GM12878 (cell line): ENCODE results near the gene PPM1A. TPM values are rescaled to one million over a fixed set of nuclear protein-coding genes. Genes with fewer than 3 reads are reported as not detected.
A peak's percentile ranks its signal among the peaks of the same experiment; 100 is the strongest.

ENCODE experiments used
- ATF7 ChIP-seq: fragments of 450-650 bp; IDR thresholded peaks from 2 replicates; pipeline ENCODE4 v1.6.1; 2016; ENCODE audit warnings: low read depth, mild to moderate bottlenecking
- BCL11A ChIP-seq: IDR thresholded peaks from 2 replicates; pipeline ENCODE4 v1.6.1; 2011; ENCODE audit warnings: low read depth, low read length
- BHLHE40 ChIP-seq, 2 experiments: fragments of 450-650 bp in 1 of 2; IDR thresholded peaks; 2 replicates each; pipeline ENCODE4 v1.6.1; 2011 to 2017; ENCODE audit warnings: low read depth in 2 of 2, borderline replicate concordance in 1 of 2, improper control_type of control experiment in 1 of 2, low read length in 1 of 2, mild to moderate bottlenecking in 1 of 2
- BMI1 ChIP-seq: fragments of 450-650 bp; IDR thresholded peaks from 2 replicates; pipeline ENCODE4 v1.6.1; 2016; ENCODE audit warnings: mild to moderate bottlenecking, moderate library complexity, borderline replicate concordance
- BRCA1 ChIP-seq: IDR thresholded peaks from 2 replicates; pipeline ENCODE4 v1.6.1; 2011; ENCODE audit warnings: low read depth, low read length, improper control_type of control experiment
- CEBPB ChIP-seq, 2 experiments: fragments of 150-350 bp in 1 of 2; IDR thresholded peaks; 2 replicates each; pipeline ENCODE4 v1.6.1; 2012 to 2014; ENCODE audit warnings: low read depth in 2 of 2, low read length in 2 of 2, borderline replicate concordance in 1 of 2, inconsistent platforms in 1 of 2
- CHD1 ChIP-seq: IDR thresholded peaks from 2 replicates; pipeline ENCODE4 v1.6.1; 2012; ENCODE audit warnings: low read depth, low read length, improper control_type of control experiment
- CHD2 ChIP-seq: IDR thresholded peaks from 2 replicates; pipeline ENCODE4 v1.6.1; 2011; ENCODE audit warnings: low read depth, low read length, improper control_type of control experiment, borderline replicate concordance
- FOXK2 ChIP-seq: fragments of 450-650 bp; IDR thresholded peaks from 2 replicates; pipeline ENCODE4 v1.6.1; 2017; ENCODE audit warnings: mild to moderate bottlenecking, moderate library complexity
- FOXM1 ChIP-seq: IDR thresholded peaks from 2 replicates; pipeline ENCODE4 v1.6.1; 2012; ENCODE audit warnings: low read depth, mild to moderate bottlenecking, inconsistent platforms, low read length, moderate library complexity
- MTA3 ChIP-seq: IDR thresholded peaks from 2 replicates; pipeline ENCODE4 v1.6.1; 2012; ENCODE audit warnings: low read length, inconsistent platforms, borderline replicate concordance
- MXI1 ChIP-seq: fragments of 150-350 bp; IDR thresholded peaks from 2 replicates; pipeline ENCODE4 v1.6.1; 2011; ENCODE audit warnings: low read depth, mild to moderate bottlenecking, inconsistent platforms, low read length, improper control_type of control experiment
- PAX5 ChIP-seq: IDR thresholded peaks from 2 replicates; pipeline ENCODE4 v1.6.1; 2011; ENCODE audit warnings: low read depth, low read length, borderline replicate concordance
- POU2F2 ChIP-seq: IDR thresholded peaks from 3 replicates; pipeline ENCODE4 v1.6.1; 2011; ENCODE audit warnings: low read depth, mild to moderate bottlenecking, low read length, borderline replicate concordance
- RAD21 ChIP-seq: IDR thresholded peaks from 2 replicates; pipeline ENCODE4 v1.6.1; 2011; ENCODE audit warnings: mild to moderate bottlenecking, low read depth, low read length, moderate library complexity; ENCODE audit not compliant: insufficient read depth
- TCF7 ChIP-seq: IDR thresholded peaks from 2 replicates; pipeline ENCODE4 v1.6.1; 2014; ENCODE audit warnings: antibody characterized with exemption, borderline replicate concordance
- polyA plus RNA-seq, 11 experiments: library from polyadenylated mRNA; depleted of rRNA in 4 of 11; unstranded in 6 of 11; stranded (reverse) in 5 of 11; fragments of >200 nt; fragmentation: Nextera tagmentation in 4 of 11; fragmentation: Illumina TruSeq in 1 of 11; extraction: Ambion mirVana in 4 of 11; extraction: Trizol in 1 of 11; gene quantifications; 1 replicate in 1 of 11; 2 replicates in 10 of 11; pipeline versions ENCODE4 v1.2.1 to v1.2.3, GENCODE V29; 2011 to 2016; ENCODE audit warnings: inconsistent platforms in 2 of 11, missing spikeins in 2 of 11, low read depth in 1 of 11
- total RNA-seq, 4 experiments: library from RNA; depleted of rRNA in 3 of 4; stranded (reverse); fragments of >200 nt in 3 of 4; fragmentation: Illumina TruSeq in 1 of 4; extraction: Trizol in 1 of 4; gene quantifications; 2 replicates each; pipeline versions ENCODE4 v1.2.1 to v1.2.3, GENCODE V29; 2013 to 2021
- TF ChIP-seq, protein P1 (sequence below): fragments of 450-650 bp; IDR thresholded peaks from 2 replicates; pipeline ENCODE4 v1.6.1; 2018; ENCODE audit warnings: borderline replicate concordance, mild to moderate bottlenecking; ENCODE audit not compliant: partially characterized antibody
- TF ChIP-seq, protein P2 (sequence below): fragments of 150-350 bp; IDR thresholded peaks from 2 replicates; pipeline ENCODE4 v1.6.1; 2014; ENCODE audit warnings: mild to moderate bottlenecking, low read depth, low read length
- TF ChIP-seq, protein P3 (sequence below): IDR thresholded peaks from 2 replicates; pipeline ENCODE4 v1.6.1; 2011; ENCODE audit warnings: mild to moderate bottlenecking, low read depth, low read length, moderate library complexity; ENCODE audit not compliant: insufficient replicate concordance
- TF ChIP-seq, protein P4 (sequence below): fragments of 450-650 bp; formaldehyde crosslinking; IDR thresholded peaks from 2 replicates; pipeline ENCODE4 v1.4.0; 2020; ENCODE audit warnings: mild to moderate bottlenecking, moderate library complexity

The PPM1A gene
- total and polyA plus RNA-seq, 10 of the 15 experiments (the other 5 are each of a cell fraction or from before 2014, with no cell fraction given), result 16.8 to 124 (median 47.0) TPM

DNA sequence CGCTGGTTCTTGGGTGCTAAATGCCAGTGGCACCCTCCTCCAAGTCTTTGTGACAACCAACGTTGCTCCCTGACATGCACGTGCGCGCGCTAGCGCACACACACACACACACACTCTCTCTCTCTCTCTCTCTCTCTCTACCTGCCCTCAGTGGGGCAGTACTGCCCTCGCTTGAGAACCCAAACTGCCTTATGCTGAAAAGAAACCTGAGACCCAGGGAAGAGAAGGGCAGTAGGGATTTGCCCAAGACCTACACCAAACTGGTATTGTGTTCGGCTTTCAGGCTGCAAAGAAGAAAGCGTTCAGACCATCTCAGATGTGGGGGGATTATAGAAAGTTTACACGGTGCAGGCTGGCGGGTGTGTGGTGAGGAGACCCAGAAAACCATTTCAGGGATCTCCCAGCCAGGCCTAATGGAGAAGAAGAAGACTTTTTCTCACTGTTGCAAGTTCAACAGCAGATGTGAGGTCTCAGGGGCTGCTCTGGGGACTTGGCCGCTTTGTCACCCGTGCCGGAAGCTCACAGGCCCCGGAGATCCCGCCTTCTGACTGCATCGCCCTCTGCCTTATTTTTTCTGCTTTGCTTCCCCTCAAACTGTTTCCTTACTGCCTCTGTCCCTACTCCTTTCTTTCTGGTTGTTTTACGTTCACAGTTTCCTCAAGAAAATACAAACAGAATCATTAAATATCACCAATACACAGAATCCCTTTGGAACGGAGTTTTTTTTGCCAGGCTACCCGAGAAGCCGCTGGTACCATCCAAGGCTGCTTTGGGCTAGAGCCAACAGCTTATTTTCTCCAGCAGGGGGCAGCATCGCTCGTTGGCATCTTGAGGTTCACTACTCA lies 82.4 kb downstream of the PPM1A start (continued):
- TF ChIP-seq, protein P1, sequence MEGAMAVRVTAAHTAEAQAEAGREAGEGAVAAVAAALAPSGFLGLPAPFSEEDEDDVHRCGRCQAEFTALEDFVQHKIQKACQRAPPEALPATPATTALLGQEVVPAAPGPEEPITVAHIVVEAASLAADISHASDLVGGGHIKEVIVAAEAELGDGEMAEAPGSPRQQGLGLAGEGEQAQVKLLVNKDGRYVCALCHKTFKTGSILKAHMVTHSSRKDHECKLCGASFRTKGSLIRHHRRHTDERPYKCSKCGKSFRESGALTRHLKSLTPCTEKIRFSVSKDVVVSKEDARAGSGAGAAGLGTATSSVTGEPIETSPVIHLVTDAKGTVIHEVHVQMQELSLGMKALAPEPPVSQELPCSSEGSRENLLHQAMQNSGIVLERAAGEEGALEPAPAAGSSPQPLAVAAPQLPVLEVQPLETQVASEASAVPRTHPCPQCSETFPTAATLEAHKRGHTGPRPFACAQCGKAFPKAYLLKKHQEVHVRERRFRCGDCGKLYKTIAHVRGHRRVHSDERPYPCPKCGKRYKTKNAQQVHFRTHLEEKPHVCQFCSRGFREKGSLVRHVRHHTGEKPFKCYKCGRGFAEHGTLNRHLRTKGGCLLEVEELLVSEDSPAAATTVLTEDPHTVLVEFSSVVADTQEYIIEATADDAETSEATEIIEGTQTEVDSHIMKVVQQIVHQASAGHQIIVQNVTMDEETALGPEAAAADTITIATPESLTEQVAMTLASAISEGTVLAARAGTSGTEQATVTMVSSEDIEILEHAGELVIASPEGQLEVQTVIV, result no peak
- TF ChIP-seq BMI1 (no peak), PAX5 (no peak; the same call in 1 of the 2 replicates), MTA3 (peak; percentile 75; the same call in 1 of the 2 replicates), POU2F2 (peak; percentile 14; the same call in 1 of the 3 replicates), RAD21 (peak; percentile 68), CEBPB (IDR thresholded peaks at IDR 0.05; ENCODE audit: borderline replicate concordance in 1 of 2, low read depth in 2 of 2, low read length in 2 of 2) (no peak), FOXM1 (peak; percentile 42; the same call in 1 of the 2 replicates), CHD2 (0 out of 2 replicates have a peak, but pooled peaks have one; percentile 2), BRCA1 (no peak), CHD1 (no peak), MXI1 (peak; percentile 79), FOXK2 (no peak), BHLHE40 (IDR thresholded peaks at IDR 0.05; ENCODE audit: borderline replicate concordance in 1 of 2, low read depth in 2 of 2, low read length in 1 of 2) (peak; percentile 99), TCF7 (peak; percentile 52; the same call in 1 of the 2 replicates), BCL11A (no peak), ATF7 (peak; percentile 72; the same call in 1 of the 2 replicates)
- TF ChIP-seq, protein P2, sequence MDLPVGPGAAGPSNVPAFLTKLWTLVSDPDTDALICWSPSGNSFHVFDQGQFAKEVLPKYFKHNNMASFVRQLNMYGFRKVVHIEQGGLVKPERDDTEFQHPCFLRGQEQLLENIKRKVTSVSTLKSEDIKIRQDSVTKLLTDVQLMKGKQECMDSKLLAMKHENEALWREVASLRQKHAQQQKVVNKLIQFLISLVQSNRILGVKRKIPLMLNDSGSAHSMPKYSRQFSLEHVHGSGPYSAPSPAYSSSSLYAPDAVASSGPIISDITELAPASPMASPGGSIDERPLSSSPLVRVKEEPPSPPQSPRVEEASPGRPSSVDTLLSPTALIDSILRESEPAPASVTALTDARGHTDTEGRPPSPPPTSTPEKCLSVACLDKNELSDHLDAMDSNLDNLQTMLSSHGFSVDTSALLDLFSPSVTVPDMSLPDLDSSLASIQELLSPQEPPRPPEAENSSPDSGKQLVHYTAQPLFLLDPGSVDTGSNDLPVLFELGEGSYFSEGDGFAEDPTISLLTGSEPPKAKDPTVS, result no peak
- TF ChIP-seq, protein P3, sequence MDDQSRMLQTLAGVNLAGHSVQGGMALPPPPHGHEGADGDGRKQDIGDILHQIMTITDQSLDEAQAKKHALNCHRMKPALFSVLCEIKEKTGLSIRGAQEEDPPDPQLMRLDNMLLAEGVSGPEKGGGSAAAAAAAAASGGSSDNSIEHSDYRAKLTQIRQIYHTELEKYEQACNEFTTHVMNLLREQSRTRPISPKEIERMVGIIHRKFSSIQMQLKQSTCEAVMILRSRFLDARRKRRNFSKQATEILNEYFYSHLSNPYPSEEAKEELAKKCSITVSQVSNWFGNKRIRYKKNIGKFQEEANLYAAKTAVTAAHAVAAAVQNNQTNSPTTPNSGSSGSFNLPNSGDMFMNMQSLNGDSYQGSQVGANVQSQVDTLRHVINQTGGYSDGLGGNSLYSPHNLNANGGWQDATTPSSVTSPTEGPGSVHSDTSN, result peak; percentile 72
- TF ChIP-seq, protein P4, sequence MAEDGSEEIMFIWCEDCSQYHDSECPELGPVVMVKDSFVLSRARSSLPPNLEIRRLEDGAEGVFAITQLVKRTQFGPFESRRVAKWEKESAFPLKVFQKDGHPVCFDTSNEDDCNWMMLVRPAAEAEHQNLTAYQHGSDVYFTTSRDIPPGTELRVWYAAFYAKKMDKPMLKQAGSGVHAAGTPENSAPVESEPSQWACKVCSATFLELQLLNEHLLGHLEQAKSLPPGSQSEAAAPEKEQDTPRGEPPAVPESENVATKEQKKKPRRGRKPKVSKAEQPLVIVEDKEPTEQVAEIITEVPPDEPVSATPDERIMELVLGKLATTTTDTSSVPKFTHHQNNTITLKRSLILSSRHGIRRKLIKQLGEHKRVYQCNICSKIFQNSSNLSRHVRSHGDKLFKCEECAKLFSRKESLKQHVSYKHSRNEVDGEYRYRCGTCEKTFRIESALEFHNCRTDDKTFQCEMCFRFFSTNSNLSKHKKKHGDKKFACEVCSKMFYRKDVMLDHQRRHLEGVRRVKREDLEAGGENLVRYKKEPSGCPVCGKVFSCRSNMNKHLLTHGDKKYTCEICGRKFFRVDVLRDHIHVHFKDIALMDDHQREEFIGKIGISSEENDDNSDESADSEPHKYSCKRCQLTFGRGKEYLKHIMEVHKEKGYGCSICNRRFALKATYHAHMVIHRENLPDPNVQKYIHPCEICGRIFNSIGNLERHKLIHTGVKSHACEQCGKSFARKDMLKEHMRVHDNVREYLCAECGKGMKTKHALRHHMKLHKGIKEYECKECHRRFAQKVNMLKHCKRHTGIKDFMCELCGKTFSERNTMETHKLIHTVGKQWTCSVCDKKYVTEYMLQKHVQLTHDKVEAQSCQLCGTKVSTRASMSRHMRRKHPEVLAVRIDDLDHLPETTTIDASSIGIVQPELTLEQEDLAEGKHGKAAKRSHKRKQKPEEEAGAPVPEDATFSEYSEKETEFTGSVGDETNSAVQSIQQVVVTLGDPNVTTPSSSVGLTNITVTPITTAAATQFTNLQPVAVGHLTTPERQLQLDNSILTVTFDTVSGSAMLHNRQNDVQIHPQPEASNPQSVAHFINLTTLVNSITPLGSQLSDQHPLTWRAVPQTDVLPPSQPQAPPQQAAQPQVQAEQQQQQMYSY (CRISPR knock-in tag), result no peak
